Keratinocyte (primary cell): ENCODE results near the gene RNF207. TPM values are rescaled to one million over a fixed set of nuclear protein-coding genes. Genes with fewer than 3 reads are reported as not detected.

Source experiments
- DNase-seq: peaks from one replicate; pipeline ENCODE4 v3.0.0-alpha.2; 2011; ENCODE audit warnings: low read depth, missing footprints, low spot score
- FAIRE-seq: peaks from 2 replicates; lab custom pipeline; 2011; peaks lifted over from hg19 to GRCh38; lab: Jason Lieb, UNC
- H2AFZ ChIP-seq: 2 replicates; pipeline ENCODE4 v1.6.0; 2012; ENCODE audit warnings: low read length, control low read depth, inconsistent platforms; ENCODE audit not compliant: control insufficient read depth
- H3K27ac ChIP-seq: 2 replicates; pipeline ENCODE4 v1.5.1; 2011; ENCODE audit warnings: low read length; ENCODE audit not compliant: control insufficient read depth, insufficient read depth
- H3K27me3 ChIP-seq: 3 replicates; pipeline ENCODE4 v1.6.0; 2011; ENCODE audit warnings: low read length; ENCODE audit not compliant: control insufficient read depth, insufficient read depth; ENCODE audit errors: extremely low read depth
- H3K36me3 ChIP-seq, 2 experiments: 2 replicates in 1 of 2; 3 replicates in 1 of 2; pipeline ENCODE4 v1.5.1; 2011; ENCODE audit warnings: low read length in 2 of 2, mild to moderate bottlenecking in 1 of 2; ENCODE audit not compliant: control insufficient read depth in 2 of 2, insufficient read depth in 2 of 2; ENCODE audit errors: extremely low read depth in 1 of 2
- H3K4me1 ChIP-seq: 3 replicates; pipeline ENCODE4 v1.5.1; 2011; ENCODE audit warnings: low read length; ENCODE audit not compliant: control insufficient read depth, insufficient read depth; ENCODE audit errors: extremely low read depth
- H3K4me2 ChIP-seq: 3 replicates; pipeline ENCODE4 v1.6.0; 2011; ENCODE audit warnings: low read depth, low read length; ENCODE audit not compliant: control insufficient read depth, insufficient read depth; ENCODE audit errors: extremely low read depth
- H3K4me3 ChIP-seq, 3 experiments: fragments of 200-600 bp in 1 of 3; sonication (generic) in 1 of 3; 2 replicates in 2 of 3; 3 replicates in 1 of 3; pipeline ENCODE4 v1.5.1; 2011 to 2016; ENCODE audit warnings: low read length in 3 of 3, mild to moderate bottlenecking in 3 of 3, control low read depth in 2 of 3, inconsistent platforms in 1 of 3, low read depth in 1 of 3, mixed read lengths in 1 of 3, mixed run types in 1 of 3, moderate library complexity in 1 of 3; ENCODE audit not compliant: control insufficient read depth in 2 of 3, insufficient read depth in 2 of 3; ENCODE audit errors: extremely low read depth in 1 of 3
- H3K79me2 ChIP-seq: 2 replicates; pipeline ENCODE4 v1.6.0; 2012; ENCODE audit warnings: low read length; ENCODE audit not compliant: control insufficient read depth, insufficient read depth
- H3K9ac ChIP-seq: 3 replicates; pipeline ENCODE4 v1.6.0; 2011; ENCODE audit warnings: low read length; ENCODE audit not compliant: control insufficient read depth, insufficient read depth; ENCODE audit errors: extremely low read depth
- H3K9me1 ChIP-seq: 3 replicates; pipeline ENCODE4 v1.6.0; 2011; ENCODE audit warnings: low read length; ENCODE audit not compliant: control insufficient read depth, insufficient read depth; ENCODE audit errors: extremely low read depth
- H3K9me3 ChIP-seq: 2 replicates; pipeline ENCODE4 v1.5.1; 2012; ENCODE audit warnings: low read depth, low read length; ENCODE audit not compliant: control insufficient read depth
- H4K20me1 ChIP-seq: 3 replicates; pipeline ENCODE4 v1.6.0; 2011; ENCODE audit warnings: low read length; ENCODE audit not compliant: control insufficient read depth, insufficient read depth; ENCODE audit errors: extremely low read depth
- CTCF ChIP-seq, 3 experiments: IDR thresholded peaks in 1 of 3; conservative IDR thresholded peaks in 1 of 3; optimal IDR thresholded peaks in 1 of 3; 2 replicates in 2 of 3; 3 replicates in 1 of 3; pipeline versions ENCODE3 to v1.5.1; 2011; ENCODE audit warnings: low read length in 3 of 3, mild to moderate bottlenecking in 3 of 3, moderate library complexity in 2 of 3, control low read depth in 1 of 3, inconsistent platforms in 1 of 3; ENCODE audit not compliant: insufficient read depth in 2 of 3; ENCODE audit errors: extremely low read depth in 1 of 3
- EZH2 ChIP-seq: IDR thresholded peaks from one replicate; pipeline ENCODE4 v1.6.1; 2012; ENCODE audit warnings: inconsistent platforms, mild to moderate bottlenecking, low read length, moderate library complexity
- dilution Hi-C: fragments of 300-500 bp; cut with MboI; formaldehyde crosslinking; loops from one replicate; pipeline ENCODE4 v1.7.0; 2020; ENCODE audit warnings: low sequenced_read_pairs; ENCODE audit not compliant: extremely low pct_ligation_motif_present
- polyA plus RNA-seq, 5 experiments: library from polyadenylated mRNA; depleted of rRNA in 3 of 5; stranded (reverse) in 3 of 5; stranded (forward) in 1 of 5; unstranded in 1 of 5; fragments of >200 nt; gene quantifications; 1 replicate in 1 of 5; 2 replicates in 3 of 5; 3 replicates in 1 of 5; pipeline versions ENCODE4 v1.2.1 to v1.2.3, GENCODE V29; 2011 to 2012; ENCODE audit warnings: missing spikeins in 2 of 5, low read depth in 1 of 5, low replicate concordance in 1 of 5

RNF207 gene
- polyA plus RNA-seq, 1 donor (not counting 4 experiments of a cell fraction or from before 2014, with no cell fraction given): 6.1 TPM

DNA sequence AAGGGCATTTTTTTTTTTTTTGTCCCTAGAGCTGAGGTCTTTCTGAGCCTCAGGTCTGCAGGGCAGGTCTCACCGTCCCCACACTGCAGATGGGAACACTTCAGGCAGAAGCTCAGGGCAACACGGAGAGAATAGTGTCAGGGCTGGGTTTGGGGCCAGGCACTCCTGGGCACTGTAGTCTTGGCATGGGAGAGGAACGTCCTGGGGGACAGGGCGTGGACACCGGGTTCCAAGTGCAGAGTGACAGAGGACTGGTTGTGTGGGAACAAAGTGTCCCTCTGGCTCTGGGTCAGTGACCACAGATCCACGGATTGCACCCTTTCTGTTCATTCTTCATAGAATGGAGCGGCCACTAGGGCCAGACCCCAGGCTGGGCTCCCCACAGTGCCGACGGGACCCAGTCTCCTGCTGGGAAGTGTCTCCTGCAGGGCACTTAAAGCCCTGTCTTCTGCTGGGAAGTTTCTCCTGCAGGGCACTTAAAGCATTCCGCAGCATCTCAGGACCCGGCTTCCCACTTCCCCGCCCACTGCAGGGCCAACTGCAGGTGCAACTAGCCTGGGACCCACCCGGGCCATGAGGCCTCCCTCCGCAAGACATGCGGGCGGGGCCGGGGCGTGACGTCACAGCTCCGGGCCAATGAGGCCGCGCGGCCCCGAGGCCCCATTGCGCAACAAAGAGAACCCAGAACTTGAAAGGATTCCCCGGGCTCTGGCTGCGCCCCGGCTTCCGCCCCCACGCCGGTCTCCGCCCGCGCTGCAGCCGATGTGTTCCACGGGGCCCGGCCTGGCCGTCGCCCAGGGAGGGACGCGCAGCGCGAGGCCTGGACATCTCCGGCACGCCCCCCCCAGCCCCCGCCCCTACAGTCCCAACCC is 53.8 kb downstream of the RNF207 start:
- no peak for TF ChIP-seq CTCF (optimal IDR thresholded peaks at IDR 0.05 in 1 of 3, IDR thresholded peaks at IDR 0.05 in 1 of 3, conservative IDR thresholded peaks at IDR 0.05 in 1 of 3; ENCODE audit: extremely low read depth in 1 of 3, insufficient read depth in 2 of 3, low read length in 3 of 3)
- no peak for TF ChIP-seq EZH2
- Histone ChIP-seq H3K9me1 (peaks cover 3% of the 10 kb centered on the region), H3K4me1 (peaks cover 21% of the 10 kb centered on the region), H3K27ac (no peak overlapping the region), H3K9ac (peak overlapping the region; percentile 44), H3K36me3 (peaks cover 0 to 5% of the 10 kb centered on the region in 2 experiments), H3K27me3 (no peaks in the 10 kb centered on the region), H3K79me2 (no peaks in the 10 kb centered on the region), H3K4me3 (peak overlapping the region; percentile 19 to 73 (median 71)), H3K4me2 (peak overlapping the region; percentile 78), H2AFZ (no peak overlapping the region), H3K9me3 (no peaks in the 10 kb centered on the region), H4K20me1 (no peaks in the 10 kb centered on the region)
- DNase-seq (peak; percentile 80), FAIRE-seq (no peak)
- dilution Hi-C loops: no loop called here

DNA sequence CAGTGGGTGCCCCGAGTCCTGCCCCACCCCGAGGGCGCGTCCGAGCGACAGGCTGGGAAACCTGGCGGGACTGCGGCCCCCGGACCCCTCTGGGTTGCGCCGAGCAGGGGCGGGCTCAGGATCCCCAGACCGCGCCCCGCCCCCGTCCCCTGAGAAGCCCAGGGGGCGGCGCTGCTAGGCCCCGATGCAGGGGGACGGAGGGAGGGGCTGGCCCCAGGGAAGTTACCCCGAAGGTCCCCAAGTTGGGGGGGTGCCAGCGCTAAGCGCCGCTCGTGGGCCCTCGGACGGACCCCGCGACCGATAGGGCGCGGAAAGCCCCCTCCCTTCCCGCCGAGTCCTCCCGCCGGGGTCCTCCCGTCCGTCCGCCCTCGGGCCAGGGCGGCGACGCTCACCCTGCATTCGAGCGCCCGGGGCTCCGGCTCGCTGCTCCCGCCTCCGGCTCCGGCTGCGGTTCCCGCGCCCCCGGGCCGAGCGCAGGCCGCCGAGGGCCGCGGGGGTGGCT is 54.6 kb downstream of the RNF207 start:
- H4K20me1 ChIP-seq: no peaks in the 10 kb centered on the region
- H3K27me3 ChIP-seq: no peaks in the 10 kb centered on the region
- H3K79me2 ChIP-seq: no peaks in the 10 kb centered on the region
- peaks cover 3% of the 10 kb centered on the region for H3K9me1 ChIP-seq
- peak overlapping the region; percentile 4 for H3K27ac ChIP-seq
- H3K36me3 ChIP-seq: peaks cover 0 to 8% of the 10 kb centered on the region in 2 experiments
- dilution Hi-C loops: no loop called here
- peak overlapping the region; percentile 52 for H3K9ac ChIP-seq
- peak overlapping the region; percentile 56 to 73 (median 71) for H3K4me3 ChIP-seq
- no peaks in the 10 kb centered on the region for H3K9me3 ChIP-seq
- H3K4me1 ChIP-seq: peaks cover 21% of the 10 kb centered on the region
- FAIRE-seq (no peak), DNase-seq (no peak)
- peak overlapping the region; percentile 62 for H3K4me2 ChIP-seq
- peak overlapping the region; percentile 6 for H2AFZ ChIP-seq
- no peak for TF ChIP-seq CTCF (optimal IDR thresholded peaks at IDR 0.05 in 1 of 3, IDR thresholded peaks at IDR 0.05 in 1 of 3, conservative IDR thresholded peaks at IDR 0.05 in 1 of 3; ENCODE audit: extremely low read depth in 1 of 3, insufficient read depth in 2 of 3, low read length in 3 of 3)
- no peak for TF ChIP-seq EZH2
